ENCODE measurements around the gene ERF. TPM values are rescaled to one million over a fixed set of nuclear protein-coding genes. Genes with fewer than 3 reads are reported as not detected.
A peak's percentile ranks its signal among the peaks of the same experiment; 100 is the strongest.

ERF gene
- polyA plus RNA-seq, 6 donors from 2014 or later: 0.68 to 8.2 (median 3.8) TPM

DNA sequence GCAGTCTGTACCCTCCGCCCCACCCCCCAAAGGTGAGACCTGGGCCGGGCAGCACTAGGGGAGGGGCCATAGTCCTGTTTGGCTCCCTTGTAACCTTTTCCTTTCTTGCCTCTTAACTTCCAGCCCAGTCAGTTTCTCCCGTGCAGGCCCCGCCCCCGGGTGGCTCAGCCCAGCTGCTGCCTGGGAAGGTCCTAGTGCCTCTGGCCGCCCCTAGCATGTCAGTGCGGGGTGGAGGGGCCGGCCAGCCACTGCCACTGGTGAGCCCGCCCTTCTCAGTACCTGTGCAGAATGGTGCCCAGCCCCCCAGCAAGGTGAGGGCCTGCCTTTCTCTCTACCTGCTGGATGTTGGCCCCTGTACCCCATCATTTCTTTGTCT lies 36.5 kb upstream of the ERF start:
- no peaks in the 10 kb centered on the region for H3K27me3 Mint-ChIP-seq
- peak overlapping the region in 2 of 6 donors; percentile 50 to 75 for H3K27ac Mint-ChIP-seq
- H3K9me3 Mint-ChIP-seq: no peaks in the 10 kb centered on the region
- DNase-seq: no peak
- peaks cover 0 to 23% of the 10 kb centered on the region in 2 donors for H3K36me3 Mint-ChIP-seq
- peaks cover 10 to 20% (median 15%) of the 10 kb centered on the region in 3 donors for H3K4me1 Mint-ChIP-seq
- ATAC-seq (ENCODE audit: low read depth in 2 of 2): no peak
- H3K4me3 Mint-ChIP-seq: no peak overlapping the region

GRCh38 chr19:42290523-42291434 lies 35.9 kb upstream of the ERF start:
- DNase-seq (peak; percentile 70), ATAC-seq (ENCODE audit: low read depth in 2 of 2) (peak; percentile 83 to 84)
- Mint-ChIP-seq H3K27ac (peak overlapping the region in 4 of 6 donors; percentile 12 to 75 (median 36)), H3K27me3 (no peaks in the 10 kb centered on the region), H3K4me3 (no peak overlapping the region), H3K36me3 (peaks cover 0 to 23% of the 10 kb centered on the region in 2 donors), H3K9me3 (no peaks in the 10 kb centered on the region), H3K4me1 (peaks cover 12 to 21% (median 18%) of the 10 kb centered on the region in 3 donors)

DNA sequence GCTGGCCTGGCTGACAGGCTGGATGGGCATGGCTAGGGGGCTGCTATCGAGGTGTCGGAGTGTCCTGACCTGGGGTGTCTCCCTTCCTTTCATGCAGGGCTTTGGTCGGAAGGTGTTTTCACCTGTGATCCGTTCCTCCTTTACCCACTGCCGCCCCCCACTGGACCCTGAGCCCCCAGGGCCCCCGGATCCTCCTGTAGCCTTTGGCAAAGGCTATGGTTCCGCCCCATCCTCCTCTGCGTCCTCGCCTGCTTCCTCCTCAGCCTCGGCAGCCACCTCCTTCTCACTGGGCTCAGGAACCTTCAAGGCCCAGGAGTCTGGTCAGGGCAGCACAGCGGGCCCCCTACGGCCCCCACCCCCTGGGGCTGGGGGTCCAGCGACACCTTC lies 35.2 kb upstream of the ERF start:
- Mint-ChIP-seq H3K36me3 (peaks cover 0 to 23% of the 10 kb centered on the region in 2 donors), H3K27ac (no peak overlapping the region), H3K4me3 (no peak overlapping the region), H3K4me1 (peaks cover 15 to 27% (median 24%) of the 10 kb centered on the region in 3 donors), H3K27me3 (no peaks in the 10 kb centered on the region), H3K9me3 (no peaks in the 10 kb centered on the region)
- no peak for DNase-seq
- ATAC-seq (ENCODE audit: low read depth in 2 of 2): no peak

DNA sequence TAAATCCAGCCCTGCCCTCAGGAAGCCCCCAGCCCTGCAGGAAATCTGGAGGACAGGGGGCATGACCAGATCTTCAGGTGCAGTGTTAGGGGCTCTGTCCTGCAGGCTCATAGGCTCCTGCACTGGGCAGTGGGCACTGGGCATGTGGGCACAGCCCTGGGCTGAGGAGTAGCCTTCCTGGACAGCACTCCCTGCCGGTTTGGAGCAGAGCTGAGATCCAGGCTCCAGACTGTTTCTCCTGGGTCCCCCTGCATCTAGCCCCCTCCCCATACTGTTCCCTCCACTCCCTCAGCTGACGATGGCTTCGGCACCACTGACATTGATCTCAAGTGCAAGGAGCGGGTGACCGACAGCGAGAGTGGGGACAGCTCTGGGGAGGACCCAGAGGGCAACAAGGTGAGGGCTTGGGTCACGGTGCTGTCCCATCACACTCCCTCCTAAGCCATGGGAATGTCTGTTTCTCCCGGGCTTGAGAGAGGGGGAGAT lies 34.7 kb upstream of the ERF start:
- Mint-ChIP-seq H3K4me3 (no peak overlapping the region), H3K27me3 (no peaks in the 10 kb centered on the region), H3K9me3 (no peaks in the 10 kb centered on the region), H3K36me3 (peaks cover 0 to 23% of the 10 kb centered on the region in 2 donors), H3K4me1 (peaks cover 21 to 32% (median 30%) of the 10 kb centered on the region in 3 donors), H3K27ac (peak overlapping the region in 1 of 6 donors; percentile 22)
- ATAC-seq (ENCODE audit: low read depth in 2 of 2) (no peak), DNase-seq (no peak)

DNA sequence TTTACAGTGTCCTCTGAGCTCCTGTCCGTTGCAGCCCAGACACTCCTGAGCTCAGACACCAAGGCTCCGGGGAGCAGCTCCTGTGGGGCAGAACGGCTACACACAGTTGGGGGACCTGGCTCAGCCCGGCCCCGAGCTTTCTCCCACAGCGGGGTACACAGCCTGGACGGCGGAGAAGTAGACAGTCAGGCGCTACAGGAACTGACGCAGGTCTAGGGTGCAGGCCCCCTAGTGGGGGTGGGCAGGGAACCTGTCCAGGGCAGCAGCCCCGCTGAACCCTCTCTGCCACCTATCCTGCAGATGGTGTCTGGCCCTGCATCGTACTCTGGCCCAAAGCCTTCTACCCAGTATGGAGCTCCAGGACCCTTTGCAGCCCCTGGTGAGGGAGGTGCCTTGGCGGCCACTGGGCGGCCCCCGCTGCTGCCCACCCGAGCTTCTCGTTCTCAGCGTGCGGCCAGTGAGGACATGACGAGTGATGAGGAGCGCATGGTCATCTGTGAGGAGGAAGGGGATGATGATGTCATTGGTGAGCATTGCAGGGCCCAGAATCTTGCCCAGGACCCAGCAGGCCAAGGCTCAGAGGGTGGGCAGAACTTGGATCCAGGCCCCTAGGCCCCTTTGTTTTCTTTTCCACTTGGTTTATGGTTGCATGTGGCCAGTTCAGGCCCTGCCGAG lies 34.1 kb upstream of the ERF start:
- ATAC-seq (ENCODE audit: low read depth in 2 of 2): no peak
- H3K27me3 Mint-ChIP-seq: no peaks in the 10 kb centered on the region
- H3K4me1 Mint-ChIP-seq: peaks cover 21 to 34% (median 30%) of the 10 kb centered on the region in 3 donors
- H3K4me3 Mint-ChIP-seq: no peak overlapping the region
- H3K27ac Mint-ChIP-seq: peak overlapping the region in 2 of 6 donors; percentile 22 to 70
- DNase-seq: no peak
- H3K9me3 Mint-ChIP-seq: no peaks in the 10 kb centered on the region
- peaks cover 0 to 21% of the 10 kb centered on the region in 2 donors for H3K36me3 Mint-ChIP-seq

DNA sequence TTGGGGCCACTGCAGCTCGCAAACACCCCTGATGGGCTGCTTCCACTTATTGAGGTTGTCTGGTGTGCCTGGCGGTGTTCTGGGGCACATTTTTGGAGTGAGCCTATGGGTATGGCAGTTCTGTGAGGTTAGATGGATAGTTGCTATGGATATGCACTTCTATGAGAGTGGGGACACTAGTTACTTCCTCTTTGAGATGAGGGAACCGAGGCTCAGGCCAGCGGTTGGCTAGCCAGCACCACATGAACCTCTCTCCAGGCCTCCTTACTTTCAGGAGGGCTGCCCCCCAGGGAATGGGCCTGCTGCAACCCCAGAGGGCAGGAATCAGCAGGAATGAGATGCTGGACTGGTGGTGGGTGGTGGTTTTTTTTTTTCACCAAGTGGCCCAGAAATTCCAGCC lies 33.5 kb upstream of the ERF start:
- DNase-seq: no peak
- Mint-ChIP-seq H3K27me3 (no peaks in the 10 kb centered on the region), H3K27ac (peak overlapping the region in 3 of 6 donors; percentile 60 to 91 (median 81)), H3K36me3 (peaks cover 0 to 15% of the 10 kb centered on the region in 2 donors), H3K4me3 (no peak overlapping the region), H3K4me1 (peaks cover 21 to 33% (median 30%) of the 10 kb centered on the region in 3 donors), H3K9me3 (no peaks in the 10 kb centered on the region)
- no peak for ATAC-seq (ENCODE audit: low read depth in 2 of 2)

- peak overlapping the region in 1 of 6 donors; percentile 22 for H3K27ac Mint-ChIP-seq
- peaks cover 21 to 28% (median 27%) of the 10 kb centered on the region in 3 donors for H3K4me1 Mint-ChIP-seq
- H3K4me3 Mint-ChIP-seq: no peak overlapping the region
These were observed 32.8 kb upstream of the ERF start for GRCh38 chr19:42287827-42288107.

GRCh38 chr19:42287017-42287826 lies 32.3 kb upstream of the ERF start:
- DNase-seq (no peak), ATAC-seq (ENCODE audit: low read depth in 2 of 2) (no peak)
- peak overlapping the region in 3 of 8 donors; percentile 61 to 79 (median 62) for H3K4me3 Mint-ChIP-seq
- peaks cover 0 to 10% of the 10 kb centered on the region in 2 donors for H3K36me3 Mint-ChIP-seq
- H3K27ac Mint-ChIP-seq: peak overlapping the region in 3 of 6 donors; percentile 33 to 90 (median 47)
- H3K9me3 Mint-ChIP-seq: no peaks in the 10 kb centered on the region
- no peaks in the 10 kb centered on the region for H3K27me3 Mint-ChIP-seq
- peaks cover 25 to 33% (median 31%) of the 10 kb centered on the region in 3 donors for H3K4me1 Mint-ChIP-seq

More at GRCh38 chr19:42287827-42288107, 32.8 kb upstream of the ERF start:
- Mint-ChIP-seq H3K27me3 (no peaks in the 10 kb centered on the region), H3K36me3 (peaks cover 0 to 10% of the 10 kb centered on the region in 2 donors), H3K9me3 (no peaks in the 10 kb centered on the region)
- DNase-seq (no peak), ATAC-seq (ENCODE audit: low read depth in 2 of 2) (no peak)

- peak overlapping the region; percentile 75 to 96 (median 93) for H3K27ac Mint-ChIP-seq
- no peaks in the 10 kb centered on the region for H3K27me3 Mint-ChIP-seq
- H3K4me3 Mint-ChIP-seq: peak overlapping the region; percentile 76 to 95 (median 88)
- H3K9me3 Mint-ChIP-seq: no peaks in the 10 kb centered on the region
- ATAC-seq (ENCODE audit: low read depth in 2 of 2) (no peak), DNase-seq (no peak)
- peaks cover 0 to 3% of the 10 kb centered on the region in 2 donors for H3K36me3 Mint-ChIP-seq
- peaks cover 32 to 35% (median 32%) of the 10 kb centered on the region in 3 donors for H3K4me1 Mint-ChIP-seq
These were observed 31.6 kb upstream of the ERF start for GRCh38 chr19:42286349-42287016.

GRCh38 chr19:42285988-42286348 lies 31.0 kb upstream of the ERF start:
- H3K36me3 Mint-ChIP-seq: no peaks in the 10 kb centered on the region
- no peaks in the 10 kb centered on the region for H3K27me3 Mint-ChIP-seq
- peak overlapping the region; percentile 75 to 96 (median 93) for H3K27ac Mint-ChIP-seq
- peak overlapping the region; percentile 82 to 95 (median 88) for H3K4me3 Mint-ChIP-seq
- H3K9me3 Mint-ChIP-seq: no peaks in the 10 kb centered on the region
- peaks cover 29 to 37% (median 36%) of the 10 kb centered on the region in 3 donors for H3K4me1 Mint-ChIP-seq
- ATAC-seq (ENCODE audit: low read depth in 2 of 2) (no peak), DNase-seq (no peak)

DNA sequence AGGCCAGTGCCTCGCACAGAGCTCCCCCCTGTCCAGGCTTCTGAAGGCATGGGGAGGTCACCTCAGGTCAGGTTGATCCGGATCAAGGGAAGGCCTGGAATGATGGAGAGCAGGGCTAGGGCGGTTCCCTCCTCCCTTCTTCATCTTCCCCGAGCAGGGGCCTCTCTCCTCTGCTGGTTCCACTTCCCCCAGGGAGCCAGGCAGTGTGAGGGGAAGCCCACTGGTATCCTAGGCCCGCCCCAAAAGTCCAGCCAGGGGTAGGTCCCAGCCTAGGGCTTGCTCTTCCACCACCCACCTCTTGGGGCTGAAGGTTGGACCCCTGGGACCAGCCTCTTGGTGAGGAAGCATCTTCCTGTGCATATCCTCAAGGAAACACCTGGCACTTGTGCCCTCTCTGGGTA lies 30.6 kb upstream of the ERF start:
- Mint-ChIP-seq H3K27ac (peak overlapping the region; percentile 38 to 97 (median 94)), H3K9me3 (no peaks in the 10 kb centered on the region), H3K27me3 (no peaks in the 10 kb centered on the region), H3K4me1 (peaks cover 29 to 37% (median 36%) of the 10 kb centered on the region in 3 donors), H3K4me3 (peak overlapping the region; percentile 82 to 95 (median 88)), H3K36me3 (no peaks in the 10 kb centered on the region)
- DNase-seq (no peak), ATAC-seq (ENCODE audit: low read depth in 2 of 2) (no peak)

DNA sequence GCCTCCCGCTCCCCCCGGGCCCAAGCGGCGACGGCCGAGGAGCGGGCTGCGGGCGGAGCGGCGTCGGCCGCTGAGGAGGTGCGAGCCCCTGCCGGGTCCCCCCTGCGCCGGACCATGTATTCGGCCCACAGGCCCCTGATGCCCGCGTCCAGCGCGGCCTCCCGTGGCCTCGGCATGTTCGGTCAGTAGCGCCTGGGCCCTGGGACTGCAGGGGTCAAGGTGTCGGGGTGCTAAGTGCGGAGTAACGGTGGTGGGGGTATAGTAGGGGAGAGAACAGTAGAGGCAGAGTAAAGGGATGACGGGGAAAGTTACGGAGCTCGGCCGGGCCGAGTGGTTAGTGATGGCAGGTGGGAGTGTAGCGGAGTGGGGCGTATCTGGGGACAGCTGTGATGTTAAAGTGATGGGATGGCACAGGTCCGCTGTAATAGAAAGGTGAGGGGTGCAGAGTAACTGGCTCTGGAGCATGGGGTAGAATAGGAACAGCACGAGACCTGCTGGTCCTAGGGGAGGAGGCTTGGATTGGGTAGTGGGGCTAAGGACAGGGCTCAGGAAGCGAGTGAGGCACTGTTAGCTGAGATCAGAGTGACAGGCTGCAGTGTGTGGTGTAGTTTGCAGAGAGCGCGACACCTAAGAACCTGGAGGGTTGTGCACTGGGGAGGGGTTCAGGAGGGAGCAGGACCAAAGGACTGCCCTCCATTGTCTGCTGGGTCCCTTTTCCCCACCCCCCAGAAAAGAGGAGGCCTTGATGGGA lies 29.8 kb upstream of the ERF start:
- peak overlapping the region; percentile 90 to 97 (median 94) for H3K27ac Mint-ChIP-seq
- no peaks in the 10 kb centered on the region for H3K36me3 Mint-ChIP-seq
- peak overlapping the region; percentile 82 to 95 (median 90) for H3K4me3 Mint-ChIP-seq
- no peaks in the 10 kb centered on the region for H3K9me3 Mint-ChIP-seq
- ATAC-seq (ENCODE audit: low read depth in 2 of 2) (no peak), DNase-seq (no peak)
- H3K4me1 Mint-ChIP-seq: peaks cover 29 to 39% (median 36%) of the 10 kb centered on the region in 3 donors
- H3K27me3 Mint-ChIP-seq: no peaks in the 10 kb centered on the region

Measured in naive B cell (primary cell).